Measurements from ENCODE around the gene AFF3.

Gene AFF3

DNA sequence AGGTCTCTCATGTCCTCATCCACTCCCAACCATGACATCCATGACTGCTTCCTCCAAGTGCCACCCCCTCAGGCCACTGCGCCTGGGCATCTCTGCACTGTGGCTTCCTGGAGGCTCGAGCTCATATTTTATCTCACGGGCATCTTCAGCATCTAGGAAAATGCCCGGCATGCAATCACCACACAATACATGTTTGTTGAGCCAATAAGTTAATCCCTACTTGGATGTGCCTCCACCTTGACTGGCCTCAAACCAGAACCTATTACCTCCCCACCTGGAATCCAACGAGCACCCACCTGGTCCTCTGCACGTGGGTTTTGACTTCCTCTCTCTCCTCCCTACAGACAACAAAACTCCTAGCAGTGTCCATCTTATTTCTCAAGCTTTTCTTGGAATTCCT lies 453.7 kb downstream of the AFF3 start:
- Histone ChIP-seq H3K9ac (ENCODE audit: low read length) (no peak overlapping the region), H3K4me3 (ENCODE audit: low read length) (no peak overlapping the region), H3K9me3 (ENCODE audit: control insufficient read depth, low read length) (no peaks in the 10 kb centered on the region), H3K27me3 (ENCODE audit: control insufficient read depth, insufficient read depth, low read length) (no peaks in the 10 kb centered on the region), H3K36me3 (ENCODE audit: control insufficient read depth, insufficient read depth, low read length) (no peaks in the 10 kb centered on the region), H3K4me1 (ENCODE audit: control insufficient read depth, insufficient read depth, low read length) (no peaks in the 10 kb centered on the region)

DNA sequence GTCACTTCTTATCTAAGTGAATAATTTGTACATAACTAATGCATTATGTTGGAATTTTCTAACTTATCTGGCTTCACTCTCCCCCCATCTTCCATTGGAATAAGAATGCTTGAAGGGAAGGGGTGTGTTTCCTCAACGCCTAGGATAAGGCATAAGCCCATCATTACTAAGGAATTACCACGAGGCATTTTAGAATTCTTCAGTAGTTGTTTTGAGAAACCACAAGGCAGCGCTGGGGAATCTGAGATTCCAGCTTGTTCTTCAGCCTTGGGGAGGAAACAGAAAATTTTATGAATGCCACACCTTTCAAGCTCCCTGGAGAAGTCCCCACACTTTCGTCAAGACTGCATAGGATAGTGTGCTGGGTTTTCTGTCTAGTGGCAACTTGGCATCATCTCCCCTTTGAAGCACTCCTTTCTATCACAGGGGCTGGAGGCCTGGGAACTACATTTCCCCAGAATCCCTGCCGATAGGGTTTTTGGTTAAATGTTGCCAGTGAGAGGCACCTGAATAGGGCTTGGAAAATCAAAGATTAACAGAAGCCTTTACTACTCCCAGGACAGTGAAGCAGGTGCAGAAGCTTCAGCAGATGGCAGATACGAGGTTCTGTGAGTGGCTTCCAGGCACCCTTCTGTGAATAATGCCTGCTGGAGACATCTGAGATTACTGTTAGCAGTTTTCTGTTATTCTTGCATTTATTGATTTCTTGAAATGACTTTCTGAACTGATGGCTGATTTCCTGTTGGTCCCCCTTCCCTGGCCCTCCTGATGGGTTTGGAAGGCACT lies 459.9 kb downstream of the AFF3 start:
- Histone ChIP-seq H3K4me1 (ENCODE audit: control insufficient read depth, insufficient read depth, low read length) (no peaks in the 10 kb centered on the region), H3K4me3 (ENCODE audit: low read length) (no peak overlapping the region), H3K27me3 (ENCODE audit: control insufficient read depth, insufficient read depth, low read length) (no peaks in the 10 kb centered on the region), H3K9ac (ENCODE audit: low read length) (no peak overlapping the region), H3K36me3 (ENCODE audit: control insufficient read depth, insufficient read depth, low read length) (no peaks in the 10 kb centered on the region), H3K9me3 (ENCODE audit: control insufficient read depth, low read length) (no peaks in the 10 kb centered on the region)

DNA sequence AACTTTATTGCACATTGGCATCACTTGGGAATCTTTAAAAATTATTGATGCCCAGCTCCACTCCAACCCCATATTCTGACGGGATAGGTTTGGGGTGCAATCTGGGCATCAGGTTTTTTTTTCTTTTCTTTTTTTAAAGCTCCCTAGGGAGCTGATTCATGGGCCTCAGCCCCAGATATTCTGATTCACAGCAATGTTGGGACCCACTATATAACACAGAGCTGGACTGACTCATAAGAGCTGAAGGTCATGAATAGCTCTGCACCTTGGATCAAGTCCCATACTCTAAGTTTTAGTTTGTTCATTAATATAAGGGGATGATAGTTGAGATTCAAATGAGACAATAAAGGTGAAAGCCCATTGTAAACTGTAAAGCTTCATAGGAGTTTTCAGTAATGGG lies 461.4 kb downstream of the AFF3 start:
- Histone ChIP-seq H3K4me1 (ENCODE audit: control insufficient read depth, insufficient read depth, low read length) (no peaks in the 10 kb centered on the region), H3K9me3 (ENCODE audit: control insufficient read depth, low read length) (no peaks in the 10 kb centered on the region), H3K36me3 (ENCODE audit: control insufficient read depth, insufficient read depth, low read length) (no peaks in the 10 kb centered on the region), H3K9ac (ENCODE audit: low read length) (no peak overlapping the region), H3K27me3 (ENCODE audit: control insufficient read depth, insufficient read depth, low read length) (no peaks in the 10 kb centered on the region), H3K4me3 (ENCODE audit: low read length) (no peak overlapping the region)

DNA sequence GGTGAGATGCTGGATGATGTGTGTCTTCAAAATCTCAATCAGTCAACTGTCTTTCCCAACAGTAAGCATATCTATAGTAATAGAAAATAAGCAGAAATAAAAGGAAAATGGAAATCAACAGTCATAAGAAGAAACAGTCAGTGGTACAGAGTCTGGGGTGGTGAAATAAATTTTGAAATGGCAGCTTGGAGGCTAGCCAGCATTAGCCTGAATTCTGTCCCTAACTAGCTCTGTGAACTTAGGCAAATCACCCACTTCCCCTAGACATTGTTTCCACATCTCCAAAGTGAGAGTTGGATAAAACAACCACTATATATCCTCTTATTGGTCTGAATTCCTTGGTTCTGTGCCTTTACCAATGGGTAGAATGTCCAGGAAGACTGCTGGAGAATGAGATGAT lies 462.9 kb downstream of the AFF3 start:
- no peak overlapping the region for H3K4me3 ChIP-seq (ENCODE audit: low read length)
- no peaks in the 10 kb centered on the region for H3K36me3 ChIP-seq (ENCODE audit: control insufficient read depth, insufficient read depth, low read length)
- no peaks in the 10 kb centered on the region for H3K9me3 ChIP-seq (ENCODE audit: control insufficient read depth, low read length)
- no peak overlapping the region for H3K9ac ChIP-seq (ENCODE audit: low read length)
- H3K27me3 ChIP-seq (ENCODE audit: control insufficient read depth, insufficient read depth, low read length) = no peaks in the 10 kb centered on the region
- H3K4me1 ChIP-seq (ENCODE audit: control insufficient read depth, insufficient read depth, low read length) = no peaks in the 10 kb centered on the region

DNA sequence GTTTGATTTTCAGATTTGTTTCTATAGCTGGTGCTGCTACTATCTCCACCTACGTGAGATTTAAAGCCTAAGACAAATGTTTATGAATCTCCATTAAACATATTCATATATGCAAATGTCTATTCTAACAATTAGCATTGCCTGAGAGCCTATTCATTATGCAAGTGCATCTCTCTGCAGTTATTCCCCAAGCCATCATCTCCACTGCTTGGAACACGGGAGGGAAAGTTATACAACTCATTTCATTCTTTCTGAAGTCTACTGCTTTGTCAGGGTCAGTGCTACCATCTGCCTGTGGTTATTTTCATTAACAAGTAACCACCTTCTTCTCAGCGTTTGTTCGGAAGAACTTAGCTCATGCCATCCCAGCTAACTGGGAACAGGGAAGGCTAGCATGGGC lies 463.8 kb downstream of the AFF3 start:
- Histone ChIP-seq H3K4me3 (ENCODE audit: low read length) (no peak overlapping the region), H3K9me3 (ENCODE audit: control insufficient read depth, low read length) (no peaks in the 10 kb centered on the region), H3K27me3 (ENCODE audit: control insufficient read depth, insufficient read depth, low read length) (no peaks in the 10 kb centered on the region), H3K9ac (ENCODE audit: low read length) (no peak overlapping the region), H3K4me1 (ENCODE audit: control insufficient read depth, insufficient read depth, low read length) (no peaks in the 10 kb centered on the region), H3K36me3 (ENCODE audit: control insufficient read depth, insufficient read depth, low read length) (no peaks in the 10 kb centered on the region)

- Histone ChIP-seq H3K36me3 (ENCODE audit: control insufficient read depth, insufficient read depth, low read length) (no peaks in the 10 kb centered on the region), H3K27me3 (ENCODE audit: control insufficient read depth, insufficient read depth, low read length) (no peaks in the 10 kb centered on the region), H3K4me3 (ENCODE audit: low read length) (no peak overlapping the region), H3K9me3 (ENCODE audit: control insufficient read depth, low read length) (no peaks in the 10 kb centered on the region), H3K4me1 (ENCODE audit: control insufficient read depth, insufficient read depth, low read length) (no peaks in the 10 kb centered on the region), H3K9ac (ENCODE audit: low read length) (no peak overlapping the region)
Measured at GRCh38 chr2:99677814-99678213, 464.6 kb downstream of the AFF3 start.

DNA sequence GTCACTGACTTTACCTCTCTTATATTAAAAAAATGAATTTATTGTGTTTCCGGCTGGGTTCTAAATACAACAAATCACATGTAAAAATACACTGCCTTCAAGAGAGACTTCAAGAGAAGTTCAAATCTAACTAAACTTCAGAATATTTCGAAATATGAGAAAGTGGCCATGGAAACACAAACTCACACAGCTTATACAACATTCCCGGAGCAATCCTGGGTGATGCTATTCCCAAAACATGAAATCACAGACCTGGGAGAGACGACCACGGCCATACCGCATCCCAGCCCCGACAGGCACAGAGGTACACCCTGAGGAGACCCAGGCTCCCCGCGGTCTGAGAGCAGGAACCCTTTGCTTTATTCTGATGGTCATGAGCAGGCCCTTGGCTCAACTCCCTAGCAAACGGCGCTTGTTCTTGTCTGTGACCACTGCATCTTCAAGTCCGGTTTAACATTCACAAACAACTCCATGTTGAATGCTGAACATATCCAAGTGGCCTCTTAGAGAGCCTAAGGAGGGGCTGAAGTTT lies 467.2 kb downstream of the AFF3 start:
- Histone ChIP-seq H3K4me3 (ENCODE audit: low read length) (no peak overlapping the region), H3K36me3 (ENCODE audit: control insufficient read depth, insufficient read depth, low read length) (no peaks in the 10 kb centered on the region), H3K4me1 (ENCODE audit: control insufficient read depth, insufficient read depth, low read length) (no peaks in the 10 kb centered on the region), H3K9me3 (ENCODE audit: control insufficient read depth, low read length) (no peaks in the 10 kb centered on the region), H3K9ac (ENCODE audit: low read length) (no peak overlapping the region), H3K27me3 (ENCODE audit: control insufficient read depth, insufficient read depth, low read length) (no peaks in the 10 kb centered on the region)

DNA sequence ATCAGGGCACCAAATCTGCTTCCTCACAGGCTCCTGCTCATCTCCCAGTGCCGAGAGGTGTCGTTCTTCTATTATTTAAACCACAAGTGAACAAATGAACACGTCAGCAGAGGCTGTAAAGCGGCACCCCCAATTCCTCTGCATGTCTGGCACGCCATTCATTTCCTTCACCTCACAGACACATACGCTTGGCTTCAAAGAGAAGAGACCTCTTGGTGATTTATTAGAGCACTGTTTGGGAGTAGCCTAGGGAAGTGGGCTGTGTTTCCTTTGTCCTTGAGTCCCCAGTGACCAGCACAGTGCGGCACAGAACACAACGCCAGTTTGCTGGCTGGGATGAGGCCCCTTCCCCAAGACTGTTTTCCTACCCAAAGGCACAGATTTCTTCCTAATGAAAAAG lies 468.3 kb downstream of the AFF3 start:
- Histone ChIP-seq H3K4me3 (ENCODE audit: low read length) (no peak overlapping the region), H3K36me3 (ENCODE audit: control insufficient read depth, insufficient read depth, low read length) (no peaks in the 10 kb centered on the region), H3K4me1 (ENCODE audit: control insufficient read depth, insufficient read depth, low read length) (no peaks in the 10 kb centered on the region), H3K27me3 (ENCODE audit: control insufficient read depth, insufficient read depth, low read length) (no peaks in the 10 kb centered on the region), H3K9me3 (ENCODE audit: control insufficient read depth, low read length) (no peaks in the 10 kb centered on the region), H3K9ac (ENCODE audit: low read length) (no peak overlapping the region)

- no peaks in the 10 kb centered on the region for H3K27me3 ChIP-seq (ENCODE audit: control insufficient read depth, insufficient read depth, low read length)
- no peaks in the 10 kb centered on the region for H3K4me1 ChIP-seq (ENCODE audit: control insufficient read depth, insufficient read depth, low read length)
- H3K4me3 ChIP-seq (ENCODE audit: low read length) = no peak overlapping the region
- no peaks in the 10 kb centered on the region for H3K36me3 ChIP-seq (ENCODE audit: control insufficient read depth, insufficient read depth, low read length)
- no peak overlapping the region for H3K9ac ChIP-seq (ENCODE audit: low read length)
- no peaks in the 10 kb centered on the region for H3K9me3 ChIP-seq (ENCODE audit: control insufficient read depth, low read length)
Measured at GRCh38 chr2:99672766-99673350, 469.5 kb downstream of the AFF3 start.

DNA sequence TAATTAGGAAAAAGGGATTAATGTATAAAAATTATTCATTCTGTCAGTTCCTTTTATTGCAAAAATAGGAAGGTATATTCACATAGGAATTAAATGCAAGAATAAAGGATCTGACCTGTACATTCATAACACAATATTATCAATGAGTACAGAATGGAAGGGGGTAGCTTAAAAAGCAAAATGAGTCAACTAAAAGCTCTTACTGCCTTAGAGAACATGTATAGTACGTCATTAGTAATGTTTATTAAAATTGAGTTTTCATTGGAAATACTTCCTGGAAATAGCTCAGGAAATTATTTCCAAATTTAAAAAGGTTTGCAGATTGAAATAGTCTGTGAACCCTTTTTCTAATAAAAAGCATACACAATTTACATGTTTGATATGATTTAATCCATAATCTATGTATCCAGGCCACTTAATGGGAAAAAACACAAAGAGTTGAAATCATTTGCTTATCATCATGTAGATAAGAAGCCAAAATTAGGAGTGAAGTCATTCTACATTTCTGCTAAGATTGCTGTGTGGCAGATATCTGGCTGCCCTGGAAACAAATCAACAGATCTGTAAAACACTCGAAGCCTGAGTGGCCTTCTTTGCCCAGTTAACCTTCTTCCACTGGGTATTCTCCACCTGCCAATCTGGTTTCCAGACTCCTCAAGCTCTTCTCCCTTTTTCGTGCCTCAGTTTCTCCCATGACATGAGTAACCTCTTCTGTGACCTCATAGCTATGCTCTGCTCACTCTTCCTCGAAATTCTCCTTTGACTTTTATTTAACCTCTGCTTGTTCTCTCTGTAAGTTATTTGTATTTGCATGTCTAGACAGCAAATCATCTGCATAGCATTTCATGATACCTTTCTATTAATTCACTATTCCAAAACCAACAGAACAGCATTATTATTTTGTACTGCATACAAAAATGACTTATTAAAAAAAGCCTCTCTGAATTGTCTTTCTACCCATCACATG lies 471.3 kb downstream of the AFF3 start:
- no peak overlapping the region for H3K9ac ChIP-seq (ENCODE audit: low read length)
- H3K4me3 ChIP-seq (ENCODE audit: low read length) = no peak overlapping the region

DNA sequence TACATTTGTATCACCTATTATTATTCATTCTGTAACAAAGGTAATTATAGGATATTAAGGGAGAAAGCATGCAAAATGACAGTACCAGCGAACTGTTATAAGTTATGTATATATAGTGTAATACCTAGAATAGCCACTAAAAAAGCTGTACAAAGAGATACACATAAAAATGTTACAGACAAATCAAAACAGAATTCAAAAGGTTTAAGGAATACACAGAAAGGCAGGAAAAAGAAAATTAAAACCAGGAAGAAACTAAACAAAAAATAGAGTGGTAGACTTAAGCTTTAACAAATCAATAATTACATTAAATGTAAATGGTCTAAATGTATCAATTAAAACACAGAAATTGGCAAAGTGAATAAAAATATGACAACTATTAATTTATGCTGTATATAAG lies 476.1 kb downstream of the AFF3 start:
- no peaks in the 10 kb centered on the region for H3K4me1 ChIP-seq (ENCODE audit: control insufficient read depth, insufficient read depth, low read length)
- no peaks in the 10 kb centered on the region for H3K27me3 ChIP-seq (ENCODE audit: control insufficient read depth, insufficient read depth, low read length)
- H3K9ac ChIP-seq (ENCODE audit: low read length) = no peak overlapping the region
- no peak overlapping the region for H3K4me3 ChIP-seq (ENCODE audit: low read length)
- H3K9me3 ChIP-seq (ENCODE audit: control insufficient read depth, low read length) = no peaks in the 10 kb centered on the region
- no peaks in the 10 kb centered on the region for H3K36me3 ChIP-seq (ENCODE audit: control insufficient read depth, insufficient read depth, low read length)

More for the DNA sequence above, 471.3 kb downstream of the AFF3 start:
- no peaks in the 10 kb centered on the region for H3K36me3 ChIP-seq (ENCODE audit: control insufficient read depth, insufficient read depth, low read length)
- H3K4me1 ChIP-seq (ENCODE audit: control insufficient read depth, insufficient read depth, low read length) = no peaks in the 10 kb centered on the region
- no peaks in the 10 kb centered on the region for H3K27me3 ChIP-seq (ENCODE audit: control insufficient read depth, insufficient read depth, low read length)
- no peaks in the 10 kb centered on the region for H3K9me3 ChIP-seq (ENCODE audit: control insufficient read depth, low read length)

DNA sequence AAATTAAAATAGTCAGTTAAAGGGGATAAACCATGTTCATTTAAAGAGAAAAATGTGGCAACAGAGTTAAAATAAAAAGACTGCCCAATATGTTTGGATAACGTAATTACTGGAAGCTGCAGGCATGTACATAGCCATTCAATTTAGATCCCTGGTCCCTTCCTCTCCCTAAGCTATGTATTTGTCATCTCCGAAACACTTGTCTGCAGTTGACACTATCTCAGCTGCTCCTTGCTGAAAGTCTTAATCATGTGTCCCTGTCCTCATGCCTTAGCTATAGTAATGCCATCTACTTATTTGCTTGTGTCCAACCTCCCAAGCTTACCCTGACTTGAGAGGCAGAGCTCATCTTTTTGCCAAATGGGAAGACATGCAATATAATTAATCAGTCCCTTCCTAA lies 478.7 kb downstream of the AFF3 start:
- Histone ChIP-seq H3K36me3 (ENCODE audit: control insufficient read depth, insufficient read depth, low read length) (no peaks in the 10 kb centered on the region), H3K4me3 (ENCODE audit: low read length) (no peak overlapping the region), H3K27me3 (ENCODE audit: control insufficient read depth, insufficient read depth, low read length) (no peaks in the 10 kb centered on the region), H3K4me1 (ENCODE audit: control insufficient read depth, insufficient read depth, low read length) (no peaks in the 10 kb centered on the region), H3K9me3 (ENCODE audit: control insufficient read depth, low read length) (no peaks in the 10 kb centered on the region), H3K9ac (ENCODE audit: low read length) (no peak overlapping the region)

Data from mucosa of stomach (tissue), 1 donor.